Loucy (cell line): ENCODE data around the gene RPN2.

Experiments
- H2AFZ ChIP-seq: fragments of 200-600 bp; sonication (generic); 2 replicates; pipeline ENCODE4 v1.6.0; 2016; ENCODE audit warnings: antibody characterized with exemption, mild to moderate bottlenecking, low read length, moderate library complexity
- H3F3A ChIP-seq: fragments of 200-600 bp; 2 replicates; pipeline ENCODE4 v1.6.0; 2016; ENCODE audit warnings: antibody characterized with exemption, low read depth, mild to moderate bottlenecking
- H3K27me3 ChIP-seq: fragments of 200-600 bp; sonication (generic); 2 replicates; pipeline ENCODE4 v1.6.1; 2014; ENCODE audit warnings: low read length, mild to moderate bottlenecking; ENCODE audit not compliant: insufficient read depth, poor library complexity, severe bottlenecking
- H3K36me3 ChIP-seq: fragments of 200-600 bp; sonication (generic); 2 replicates; pipeline ENCODE4 v1.6.1; 2016; ENCODE audit warnings: low read length; ENCODE audit not compliant: insufficient read depth
- H3K4me1 ChIP-seq: fragments of 200-600 bp; sonication (generic); 2 replicates; pipeline ENCODE4 v1.5.1; 2014; ENCODE audit warnings: low read length, mild to moderate bottlenecking; ENCODE audit not compliant: insufficient read depth, poor library complexity, severe bottlenecking
- H3K4me2 ChIP-seq: fragments of 200-600 bp; sonication (generic); 2 replicates; pipeline ENCODE4 v1.6.0; 2014; ENCODE audit warnings: antibody characterized with exemption, low read length, low read depth, mild to moderate bottlenecking; ENCODE audit not compliant: poor library complexity, severe bottlenecking
- H3K4me3 ChIP-seq: fragments of 200-600 bp; sonication (generic); 2 replicates; pipeline ENCODE4 v1.5.1; 2014; ENCODE audit warnings: low read length, mild to moderate bottlenecking, mixed read lengths; ENCODE audit not compliant: poor library complexity, severe bottlenecking
- H3K79me2 ChIP-seq: fragments of 200-600 bp; sonication (generic); 2 replicates; pipeline ENCODE4 v1.6.1; 2014; ENCODE audit warnings: low read length; ENCODE audit not compliant: insufficient read depth
- H3K9ac ChIP-seq: fragments of 200-600 bp; sonication (generic); 2 replicates; pipeline ENCODE4 v1.6.0; 2014; ENCODE audit warnings: mild to moderate bottlenecking, low read depth, low read length, moderate library complexity; ENCODE audit not compliant: poor library complexity, severe bottlenecking
- H3K9me2 ChIP-seq: fragments of 200-600 bp; sonication (generic); replicated peaks from 2 replicates; pipeline ENCODE4 v1.6.1; 2016; ENCODE audit warnings: low read depth, low read length, mixed read lengths
- H3K9me3 ChIP-seq: fragments of 200-600 bp; sonication (generic); 2 replicates; pipeline ENCODE4 v1.6.1; 2014; ENCODE audit warnings: mild to moderate bottlenecking, antibody characterized with exemption, low read length, low read depth; ENCODE audit not compliant: insufficient read depth
- H4K20me1 ChIP-seq: fragments of 200-600 bp; sonication (generic); 2 replicates; pipeline ENCODE4 v1.6.0; 2014; ENCODE audit warnings: antibody characterized with exemption, low read length, mild to moderate bottlenecking; ENCODE audit not compliant: insufficient read depth, poor library complexity, severe bottlenecking
- CTCF ChIP-seq: fragments of 200-600 bp; sonication (generic); conservative IDR thresholded peaks from 2 replicates; pipeline ENCODE4 v1.5.1; 2014; ENCODE audit warnings: mild to moderate bottlenecking, antibody characterized with exemption, low read length
- EZH2phosphoT487 ChIP-seq: fragments of 200-600 bp; IDR thresholded peaks from 2 replicates; pipeline ENCODE4 v1.6.1; 2018; ENCODE audit warnings: antibody characterized with exemption, mild to moderate bottlenecking, moderate library complexity, borderline replicate concordance

Gene RPN2

GRCh38 chr20:37160683-37161082 lies 18.4 kb upstream of the RPN2 start:
- H3K27me3 ChIP-seq: no peaks in the 10 kb centered on the region
- H3K79me2 ChIP-seq: no peaks in the 10 kb centered on the region
- no peak for TF ChIP-seq EZH2phosphoT487
- H3F3A ChIP-seq: no peaks in the 10 kb centered on the region
- H3K4me2 ChIP-seq: no peak overlapping the region
- H4K20me1 ChIP-seq: no peaks in the 10 kb centered on the region
- H3K9me2 ChIP-seq: no peaks in the 10 kb centered on the region
- no peak overlapping the region for H3K9ac ChIP-seq
- H3K4me3 ChIP-seq: no peak overlapping the region
- H2AFZ ChIP-seq: no peak overlapping the region
- no peaks in the 10 kb centered on the region for H3K36me3 ChIP-seq
- H3K4me1 ChIP-seq: no peaks in the 10 kb centered on the region
- no peaks in the 10 kb centered on the region for H3K9me3 ChIP-seq

GRCh38 chr20:37161830-37162549 lies 17.1 kb upstream of the RPN2 start:
- no peak overlapping the region for H3K4me2 ChIP-seq
- H3K4me1 ChIP-seq: no peaks in the 10 kb centered on the region
- no peak overlapping the region for H2AFZ ChIP-seq
- no peak overlapping the region for H3K9ac ChIP-seq
- H3K36me3 ChIP-seq: no peaks in the 10 kb centered on the region
- H3K27me3 ChIP-seq: no peaks in the 10 kb centered on the region
- TF ChIP-seq CTCF (no peak), EZH2phosphoT487 (no peak)
- H3K9me2 ChIP-seq: no peaks in the 10 kb centered on the region
- no peaks in the 10 kb centered on the region for H3K79me2 ChIP-seq
- H3K9me3 ChIP-seq: no peaks in the 10 kb centered on the region
- no peak overlapping the region for H3K4me3 ChIP-seq
- no peaks in the 10 kb centered on the region for H4K20me1 ChIP-seq
- H3F3A ChIP-seq: no peaks in the 10 kb centered on the region

GRCh38 chr20:37162646-37163045 lies 16.5 kb upstream of the RPN2 start:
- Histone ChIP-seq H3F3A (no peaks in the 10 kb centered on the region), H3K9me2 (no peaks in the 10 kb centered on the region), H3K4me2 (no peak overlapping the region), H2AFZ (no peak overlapping the region), H3K27me3 (no peaks in the 10 kb centered on the region), H3K4me1 (no peaks in the 10 kb centered on the region), H3K9me3 (no peaks in the 10 kb centered on the region), H3K36me3 (no peaks in the 10 kb centered on the region; the same call in 1 of the 2 replicates), H4K20me1 (no peaks in the 10 kb centered on the region), H3K4me3 (no peak overlapping the region), H3K9ac (no peak overlapping the region), H3K79me2 (no peaks in the 10 kb centered on the region)
- TF ChIP-seq CTCF (no peak), EZH2phosphoT487 (no peak)
